Endothelial cell (in vitro differentiated cells): ENCODE data around the gene LRRC8B. TPM values are rescaled to one million over a fixed set of nuclear protein-coding genes. Genes with fewer than 3 reads are reported as not detected.

ENCODE experiments used
- DNase-seq: peaks from one replicate; pipeline ENCODE4 v3.0.0; 2021; ENCODE audit warnings: low spot score
- H3K27ac Mint-ChIP-seq: one replicate; pipeline ENCODE4 v1.8.0; 2021; ENCODE audit warnings: mixed read lengths, inconsistent platforms; ENCODE audit not compliant: unreplicated experiment
- H3K27me3 Mint-ChIP-seq: one replicate; pipeline ENCODE4 v1.8.0; 2021; ENCODE audit warnings: mild to moderate bottlenecking, moderate library complexity, mixed read lengths, inconsistent platforms; ENCODE audit not compliant: unreplicated experiment
- H3K36me3 Mint-ChIP-seq: one replicate; pipeline ENCODE4 v1.8.0; 2021; ENCODE audit warnings: mild to moderate bottlenecking, low read depth, mixed read lengths, inconsistent platforms; ENCODE audit not compliant: unreplicated experiment
- H3K4me1 Mint-ChIP-seq: one replicate; pipeline ENCODE4 v1.8.0; 2021; ENCODE audit warnings: mild to moderate bottlenecking, mixed read lengths, inconsistent platforms; ENCODE audit not compliant: unreplicated experiment
- H3K4me3 Mint-ChIP-seq: one replicate; pipeline ENCODE4 v1.8.0; 2021; ENCODE audit warnings: mild to moderate bottlenecking, mixed read lengths, inconsistent platforms; ENCODE audit not compliant: unreplicated experiment
- H3K9me3 Mint-ChIP-seq: one replicate; pipeline ENCODE4 v1.8.0; 2021; ENCODE audit warnings: mixed read lengths, inconsistent platforms; ENCODE audit not compliant: unreplicated experiment
- total RNA-seq: library from RNA; stranded (reverse); fragmentation: NEBNext Ultra II Directional; extraction: Animal tissue kit (Norgen Biotek cat#: 25700); gene quantifications from one replicate; pipeline ENCODE4 v1.2.1, GENCODE V29; 2021; ENCODE audit not compliant: unreplicated experiment
- TF ChIP-seq, protein P1 (sequence below): fragments of 200-600 bp; sonication (generic); IDR thresholded peaks from one replicate; pipeline ENCODE4 v1.5.0; 2021; ENCODE audit warnings: antibody characterized with exemption; ENCODE audit not compliant: unreplicated experiment

LRRC8B gene
- total RNA-seq, 1 donor from 2014 or later = 14.5 TPM

DNA sequence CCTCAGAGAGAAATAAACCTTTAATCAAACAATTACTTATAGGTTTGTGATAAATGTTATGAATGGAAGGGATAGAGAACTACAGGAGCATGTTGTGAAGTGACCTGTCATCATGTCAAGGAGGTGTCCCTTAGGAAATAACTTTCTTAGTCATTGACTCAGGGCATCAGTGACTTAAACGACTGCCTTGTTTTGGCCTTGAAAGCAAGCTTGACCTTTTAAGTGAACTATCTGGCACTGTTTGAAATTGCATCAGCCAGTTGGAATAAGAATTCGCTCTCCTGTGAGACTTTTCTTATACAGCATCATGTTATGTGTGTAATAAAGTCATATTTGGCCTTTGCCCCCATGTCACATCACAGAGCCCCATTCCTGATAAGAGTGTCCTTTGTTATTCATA lies 30.9 kb downstream of the LRRC8B start:
- no peak overlapping the region for H3K27ac Mint-ChIP-seq
- peaks cover 15% of the 10 kb centered on the region for H3K4me1 Mint-ChIP-seq
- H3K36me3 Mint-ChIP-seq = peaks cover 16% of the 10 kb centered on the region
- no peak overlapping the region for H3K4me3 Mint-ChIP-seq
- peaks cover 2% of the 10 kb centered on the region for H3K27me3 Mint-ChIP-seq
- DNase-seq = no peak
- no peaks in the 10 kb centered on the region for H3K9me3 Mint-ChIP-seq
- TF ChIP-seq, protein P1, sequence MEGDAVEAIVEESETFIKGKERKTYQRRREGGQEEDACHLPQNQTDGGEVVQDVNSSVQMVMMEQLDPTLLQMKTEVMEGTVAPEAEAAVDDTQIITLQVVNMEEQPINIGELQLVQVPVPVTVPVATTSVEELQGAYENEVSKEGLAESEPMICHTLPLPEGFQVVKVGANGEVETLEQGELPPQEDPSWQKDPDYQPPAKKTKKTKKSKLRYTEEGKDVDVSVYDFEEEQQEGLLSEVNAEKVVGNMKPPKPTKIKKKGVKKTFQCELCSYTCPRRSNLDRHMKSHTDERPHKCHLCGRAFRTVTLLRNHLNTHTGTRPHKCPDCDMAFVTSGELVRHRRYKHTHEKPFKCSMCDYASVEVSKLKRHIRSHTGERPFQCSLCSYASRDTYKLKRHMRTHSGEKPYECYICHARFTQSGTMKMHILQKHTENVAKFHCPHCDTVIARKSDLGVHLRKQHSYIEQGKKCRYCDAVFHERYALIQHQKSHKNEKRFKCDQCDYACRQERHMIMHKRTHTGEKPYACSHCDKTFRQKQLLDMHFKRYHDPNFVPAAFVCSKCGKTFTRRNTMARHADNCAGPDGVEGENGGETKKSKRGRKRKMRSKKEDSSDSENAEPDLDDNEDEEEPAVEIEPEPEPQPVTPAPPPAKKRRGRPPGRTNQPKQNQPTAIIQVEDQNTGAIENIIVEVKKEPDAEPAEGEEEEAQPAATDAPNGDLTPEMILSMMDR = no peak

DNA sequence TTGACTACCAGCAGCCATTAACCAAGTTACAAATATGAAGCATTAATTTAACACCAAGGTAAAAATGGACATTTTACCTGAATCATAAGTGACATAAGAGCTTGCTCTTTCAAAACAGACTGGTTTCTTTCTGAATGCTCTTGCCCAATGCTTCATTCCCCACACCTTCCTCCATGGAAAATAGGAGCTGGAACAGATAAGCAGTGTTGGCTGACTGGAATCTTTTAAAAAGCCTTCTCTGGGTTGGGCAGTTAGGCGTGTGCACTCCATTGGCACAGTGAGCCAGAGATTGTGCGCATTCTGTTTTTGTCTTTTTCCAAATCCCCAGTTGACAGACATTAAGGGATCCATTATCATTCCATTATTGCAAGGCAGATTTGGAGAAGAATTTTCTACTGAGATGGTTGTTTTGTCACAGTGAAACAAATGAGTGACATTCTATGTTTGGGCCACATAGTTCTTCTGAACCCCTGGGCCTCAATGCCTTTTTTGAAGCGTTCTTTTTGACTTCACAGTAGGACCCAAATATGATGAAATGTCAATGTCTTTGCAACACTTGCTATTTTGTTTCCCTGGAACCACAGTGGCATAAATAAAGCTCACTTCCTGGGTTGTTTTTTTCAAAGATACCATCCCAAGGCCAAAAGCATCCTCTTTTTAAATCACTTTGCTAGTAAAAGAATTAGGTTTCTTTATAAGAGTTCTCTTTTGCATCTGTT lies 32.3 kb downstream of the LRRC8B start:
- DNase-seq = no peak
- peaks cover 2% of the 10 kb centered on the region for H3K27me3 Mint-ChIP-seq
- H3K9me3 Mint-ChIP-seq = no peaks in the 10 kb centered on the region
- no peak overlapping the region for H3K27ac Mint-ChIP-seq
- peaks cover 13% of the 10 kb centered on the region for H3K36me3 Mint-ChIP-seq
- no peak overlapping the region for H3K4me3 Mint-ChIP-seq
- TF ChIP-seq, protein P1 = no peak
- H3K4me1 Mint-ChIP-seq = peaks cover 9% of the 10 kb centered on the region

DNA sequence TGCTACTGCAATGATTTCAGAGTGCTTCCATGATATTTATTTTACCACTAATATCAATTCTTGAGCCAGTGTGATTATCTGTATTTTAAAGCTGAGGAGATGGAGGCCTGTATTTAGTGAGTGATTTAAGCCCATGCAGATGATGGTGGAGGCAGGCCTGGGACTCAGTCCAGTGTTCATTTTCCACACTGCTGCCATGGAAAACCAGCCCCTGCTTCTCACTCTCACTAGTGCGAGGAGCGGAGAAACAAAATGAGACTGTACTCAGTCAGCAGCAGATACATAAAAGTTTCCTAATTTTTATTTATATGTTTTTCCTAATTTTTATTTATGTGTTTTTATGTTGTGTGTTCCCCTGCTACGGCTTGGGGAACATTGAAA lies 32.8 kb downstream of the LRRC8B start:
- peaks cover 2% of the 10 kb centered on the region for H3K27me3 Mint-ChIP-seq
- DNase-seq = no peak
- peaks cover 10% of the 10 kb centered on the region for H3K4me1 Mint-ChIP-seq
- TF ChIP-seq, protein P1 = no peak
- H3K4me3 Mint-ChIP-seq = no peak overlapping the region
- no peak overlapping the region for H3K27ac Mint-ChIP-seq
- H3K9me3 Mint-ChIP-seq = no peaks in the 10 kb centered on the region
- H3K36me3 Mint-ChIP-seq = peaks cover 13% of the 10 kb centered on the region

DNA sequence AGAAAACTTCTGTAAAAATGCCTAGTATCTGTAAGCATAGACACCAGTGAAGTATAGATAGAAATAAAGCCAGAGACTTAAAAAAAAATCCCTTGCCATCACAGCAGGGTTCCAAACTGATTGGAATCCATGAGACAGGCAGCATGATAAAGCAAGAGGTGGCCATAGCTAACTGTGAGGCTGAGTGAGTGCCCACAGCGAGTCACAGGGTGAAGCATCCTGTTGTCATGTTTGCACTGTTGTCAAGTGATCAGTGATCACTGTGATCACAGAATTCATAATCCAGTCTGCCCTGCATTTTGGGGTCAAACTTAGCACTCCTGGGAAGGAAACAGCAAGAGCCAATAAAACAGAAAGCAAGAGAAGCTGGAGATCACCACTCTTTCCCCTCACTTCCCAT lies 33.3 kb downstream of the LRRC8B start:
- H3K4me3 Mint-ChIP-seq = no peak overlapping the region
- TF ChIP-seq, protein P1 = no peak
- no peaks in the 10 kb centered on the region for H3K9me3 Mint-ChIP-seq
- H3K4me1 Mint-ChIP-seq = peaks cover 11% of the 10 kb centered on the region
- peaks cover 13% of the 10 kb centered on the region for H3K36me3 Mint-ChIP-seq
- DNase-seq = no peak
- peaks cover 2% of the 10 kb centered on the region for H3K27me3 Mint-ChIP-seq
- H3K27ac Mint-ChIP-seq = no peak overlapping the region

DNA sequence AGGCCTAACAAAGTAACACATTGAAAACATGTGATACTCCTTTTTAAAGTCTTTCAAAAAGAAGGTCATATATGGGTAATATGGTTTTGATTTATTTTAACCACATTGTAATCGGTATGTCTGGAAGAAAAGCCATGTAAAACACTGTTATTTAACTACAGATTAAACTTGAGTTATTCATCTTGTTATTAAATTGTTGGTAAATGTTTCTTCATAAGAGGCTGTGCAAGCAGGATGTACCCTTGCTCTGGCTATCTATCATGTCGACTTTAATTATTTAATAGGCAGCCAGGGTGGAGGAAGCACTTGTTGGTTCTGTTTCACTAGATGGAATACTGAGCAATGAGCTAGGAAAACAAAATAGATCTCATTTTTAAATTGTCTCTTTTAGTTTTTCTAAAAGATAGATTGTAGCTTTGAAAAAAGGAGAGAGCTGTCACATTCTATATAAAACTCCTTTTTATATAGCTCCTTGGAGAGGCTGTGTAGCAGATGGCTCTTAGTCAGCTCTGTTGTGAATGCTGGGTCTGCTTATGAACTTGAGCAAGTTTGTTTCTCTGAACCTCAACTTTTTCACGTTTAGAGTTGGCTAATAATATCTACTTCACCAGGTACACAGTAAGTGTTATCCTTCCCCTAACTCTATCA lies 39.5 kb downstream of the LRRC8B start:
- Mint-ChIP-seq H3K27me3 (no peaks in the 10 kb centered on the region), H3K9me3 (no peaks in the 10 kb centered on the region), H3K36me3 (no peaks in the 10 kb centered on the region), H3K4me1 (peaks cover 14% of the 10 kb centered on the region), H3K4me3 (no peak overlapping the region), H3K27ac (no peak overlapping the region)
- no peak for DNase-seq
- TF ChIP-seq, protein P1 = no peak
